ENCODE measurements around the gene PNKD. TPM values are rescaled to one million over a fixed set of nuclear protein-coding genes. Genes with fewer than 3 reads are reported as not detected.
"Not testable (repeated sequence)": the region's sequence is repeated elsewhere in the genome, so short reads cannot be mapped to it uniquely, and the experiment has no call there.

Gene PNKD
- total RNA-seq, 4 donors from 2014 or later: 33.4 to 66.4 (median 49.4) TPM

GRCh38 chr2:218310853-218311540 lies 40.7 kb downstream of the PNKD start:
- Histone ChIP-seq H3K27me3 (no peaks in the 10 kb centered on the region), H3K27ac (no peak overlapping the region), H3K9me3 (no peaks in the 10 kb centered on the region), H3K4me1 (peaks cover 6% of the 10 kb centered on the region), H3K36me3 (no peaks in the 10 kb centered on the region), H3K4me3 (no peak overlapping the region)
- DNase-seq (ENCODE audit: low spot score in 2 of 2): no peak
- TF ChIP-seq POLR2A (IDR thresholded peaks at IDR 0.05) (no peak), EP300 (IDR thresholded peaks at IDR 0.05) (no peak), POLR2AphosphoS5 (IDR thresholded peaks at IDR 0.05) (no peak)
- TF ChIP-seq, protein P1, sequence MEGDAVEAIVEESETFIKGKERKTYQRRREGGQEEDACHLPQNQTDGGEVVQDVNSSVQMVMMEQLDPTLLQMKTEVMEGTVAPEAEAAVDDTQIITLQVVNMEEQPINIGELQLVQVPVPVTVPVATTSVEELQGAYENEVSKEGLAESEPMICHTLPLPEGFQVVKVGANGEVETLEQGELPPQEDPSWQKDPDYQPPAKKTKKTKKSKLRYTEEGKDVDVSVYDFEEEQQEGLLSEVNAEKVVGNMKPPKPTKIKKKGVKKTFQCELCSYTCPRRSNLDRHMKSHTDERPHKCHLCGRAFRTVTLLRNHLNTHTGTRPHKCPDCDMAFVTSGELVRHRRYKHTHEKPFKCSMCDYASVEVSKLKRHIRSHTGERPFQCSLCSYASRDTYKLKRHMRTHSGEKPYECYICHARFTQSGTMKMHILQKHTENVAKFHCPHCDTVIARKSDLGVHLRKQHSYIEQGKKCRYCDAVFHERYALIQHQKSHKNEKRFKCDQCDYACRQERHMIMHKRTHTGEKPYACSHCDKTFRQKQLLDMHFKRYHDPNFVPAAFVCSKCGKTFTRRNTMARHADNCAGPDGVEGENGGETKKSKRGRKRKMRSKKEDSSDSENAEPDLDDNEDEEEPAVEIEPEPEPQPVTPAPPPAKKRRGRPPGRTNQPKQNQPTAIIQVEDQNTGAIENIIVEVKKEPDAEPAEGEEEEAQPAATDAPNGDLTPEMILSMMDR (IDR thresholded peaks at IDR 0.05): no peak
- WGBS: 87% methylated on average over 11 of the region's 11 CpGs

DNA sequence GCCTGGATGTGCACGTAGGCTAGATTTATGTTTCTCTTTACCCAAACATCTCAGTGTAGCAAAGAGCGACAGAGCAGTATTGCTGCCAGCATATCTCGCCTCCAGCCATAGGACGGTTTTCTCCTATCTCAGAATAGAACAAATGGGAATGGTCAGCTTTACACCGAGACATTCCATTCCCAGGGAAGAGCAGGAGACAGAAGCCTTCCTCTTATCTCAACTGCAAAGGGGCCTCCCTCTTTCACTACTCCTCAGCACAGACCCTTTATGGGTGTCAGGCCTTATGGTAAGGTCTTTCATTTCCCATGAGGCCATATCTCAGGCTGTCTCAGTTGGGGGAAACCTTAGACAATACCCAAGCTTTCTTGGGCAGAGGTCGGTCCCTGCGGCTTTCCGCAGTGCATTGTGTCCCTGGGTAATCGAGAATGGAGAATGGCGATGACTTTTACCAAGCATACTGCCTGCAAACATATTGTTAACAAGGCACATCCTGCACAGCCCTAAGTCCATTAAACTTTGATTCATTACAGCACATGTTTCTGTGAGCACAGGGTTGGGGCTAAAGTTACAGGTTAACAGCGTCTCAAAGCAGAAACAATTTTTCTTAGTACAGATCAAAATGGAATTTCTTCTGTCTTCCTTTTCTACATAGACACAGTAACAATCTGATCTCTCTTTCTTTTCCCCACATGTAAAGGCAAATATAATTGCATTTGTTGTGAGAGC lies 41.4 kb downstream of the PNKD start:
- not testable (repeated sequence) for H3K27ac ChIP-seq; H3K4me1 ChIP-seq; DNase-seq (ENCODE audit: low spot score in 2 of 2); H3K4me3 ChIP-seq; H3K36me3 ChIP-seq; H3K27me3 ChIP-seq; H3K9me3 ChIP-seq
- WGBS: 82% methylated on average over 11 of the region's 11 CpGs

- no peak for TF ChIP-seq EP300 (IDR thresholded peaks at IDR 0.05)
- TF ChIP-seq POLR2AphosphoS5 (IDR thresholded peaks at IDR 0.05): no peak
- TF ChIP-seq, protein P1 (IDR thresholded peaks at IDR 0.05): no peak
- no peak for TF ChIP-seq POLR2A (IDR thresholded peaks at IDR 0.05)
- Histone ChIP-seq H3K27ac (no peak overlapping the region), H3K36me3 (no peaks in the 10 kb centered on the region), H3K4me3 (no peak overlapping the region), H3K9me3 (no peaks in the 10 kb centered on the region), H3K27me3 (no peaks in the 10 kb centered on the region), H3K4me1 (peaks cover 6% of the 10 kb centered on the region)
- 45% methylated on average over 2 of the region's 2 CpGs for WGBS
- no peak for DNase-seq (ENCODE audit: low spot score in 2 of 2)
Measured at GRCh38 chr2:218312267-218312756, 42.0 kb downstream of the PNKD start.

DNA sequence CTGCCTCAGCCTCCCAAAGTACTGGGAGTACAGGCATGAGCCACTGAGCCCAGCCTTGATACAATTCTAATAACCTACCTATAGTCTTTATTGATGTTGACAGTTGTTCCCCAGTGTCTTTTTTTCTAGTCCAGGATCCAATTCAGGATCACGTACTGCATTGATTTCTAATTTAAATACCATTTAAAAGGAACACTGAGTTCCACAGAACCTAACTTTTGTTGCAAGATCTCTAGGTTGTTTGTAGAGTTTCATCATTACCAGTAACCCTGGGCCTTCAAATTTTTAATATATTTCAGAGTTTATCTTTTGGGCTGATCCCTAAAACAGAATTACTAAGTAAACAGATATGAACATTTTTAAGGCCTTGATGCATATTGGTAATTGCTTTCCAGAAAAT lies 43.0 kb downstream of the PNKD start:
- WGBS: 87% methylated on average over 1 of the region's 1 CpG
- no peak overlapping the region for H3K27ac ChIP-seq
- no peak for TF ChIP-seq POLR2A (IDR thresholded peaks at IDR 0.05)
- TF ChIP-seq EP300 (IDR thresholded peaks at IDR 0.05): no peak
- TF ChIP-seq POLR2AphosphoS5 (IDR thresholded peaks at IDR 0.05): no peak
- TF ChIP-seq, protein P1 (IDR thresholded peaks at IDR 0.05): no peak

GRCh38 chr2:218314764-218315163 lies 44.4 kb downstream of the PNKD start:
- not testable (repeated sequence) for H3K4me1 ChIP-seq; H3K27me3 ChIP-seq; DNase-seq (ENCODE audit: low spot score in 2 of 2); H3K27ac ChIP-seq; H3K4me3 ChIP-seq; H3K9me3 ChIP-seq; H3K36me3 ChIP-seq
- 93% methylated on average over 4 of the region's 4 CpGs for WGBS

More for the DNA sequence above, 43.0 kb downstream of the PNKD start:
- no peak for DNase-seq (ENCODE audit: low spot score in 2 of 2)
- peaks cover 6% of the 10 kb centered on the region for H3K4me1 ChIP-seq
- H3K9me3 ChIP-seq: no peaks in the 10 kb centered on the region
- H3K4me3 ChIP-seq: no peak overlapping the region
- no peaks in the 10 kb centered on the region for H3K36me3 ChIP-seq
- H3K27me3 ChIP-seq: no peaks in the 10 kb centered on the region

- Histone ChIP-seq H3K36me3 (no peaks in the 10 kb centered on the region), H3K9me3 (no peaks in the 10 kb centered on the region), H3K4me1 (peaks cover 11% of the 10 kb centered on the region), H3K27me3 (no peaks in the 10 kb centered on the region), H3K4me3 (no peak overlapping the region), H3K27ac (no peak overlapping the region)
- TF ChIP-seq POLR2AphosphoS5 (IDR thresholded peaks at IDR 0.05) (no peak), POLR2A (IDR thresholded peaks at IDR 0.05) (no peak), EP300 (IDR thresholded peaks at IDR 0.05) (no peak)
- TF ChIP-seq, protein P1 (IDR thresholded peaks at IDR 0.05): no peak
- DNase-seq (ENCODE audit: low spot score in 2 of 2): no peak
- 79% methylated on average over 8 of the region's 8 CpGs for WGBS
Measured at GRCh38 chr2:218315397-218315796, 45.1 kb downstream of the PNKD start.

All from suprapubic skin (tissue), 4 donors.